ENCODE data around the gene SLC1A4. TPM values are rescaled to one million over a fixed set of nuclear protein-coding genes. Genes with fewer than 3 reads are reported as not detected.

The SLC1A4 gene
- polyA plus RNA-seq, 1 of the 3 experiments (the other 2 are of a cell fraction), result 4.4 TPM

DNA sequence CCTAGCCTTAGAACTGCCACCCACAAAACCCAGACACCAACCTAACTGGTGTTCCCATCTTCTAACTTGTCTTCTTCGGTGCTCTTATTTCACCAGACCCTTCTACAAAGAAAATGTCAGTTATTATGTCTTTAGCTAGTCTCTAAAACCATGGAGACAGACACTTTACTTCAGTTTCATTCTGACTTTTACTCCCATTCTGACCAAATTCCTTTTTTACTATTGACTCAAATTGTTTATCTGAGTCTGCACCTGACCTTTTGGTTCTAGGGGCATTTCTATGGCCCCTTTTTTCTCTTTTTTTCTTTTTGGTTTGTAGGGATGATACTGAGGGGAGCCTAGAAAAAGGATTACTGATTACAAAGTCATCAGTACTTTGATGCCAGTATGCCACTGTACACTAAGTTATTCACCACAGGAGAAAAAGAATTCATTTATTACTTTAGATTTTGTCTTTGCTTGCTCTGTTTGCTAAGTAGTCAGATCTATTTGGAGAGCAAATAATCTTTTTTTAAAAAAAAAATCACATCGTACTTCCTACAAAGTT lies 6.8 kb upstream of the SLC1A4 start:
- DNase-seq, result no peak
- H3K27me3 ChIP-seq (ENCODE audit: insufficient read depth), result no peaks in the 10 kb centered on the region
- H3K36me3 ChIP-seq (replicated peaks in 1 of 2; ENCODE audit: control insufficient read depth in 1 of 2, insufficient read depth in 2 of 2, low read length in 1 of 2), result no peaks in the 10 kb centered on the region
- WGBS (ENCODE audit: low lambda C conversion rate), result 67% methylated on average over 2 of the region's 2 CpGs
- H3K27ac ChIP-seq (ENCODE audit: low read depth in 2 of 2, low read length in 1 of 2), result no peak overlapping the region
- CTCF ChIA-PET, result no interaction called here
- H3K4me1 ChIP-seq (ENCODE audit: control insufficient read depth in 1 of 2, insufficient read depth in 2 of 2, low read depth in 1 of 2, low read length in 1 of 2), result peaks cover 2 to 9% of the 10 kb centered on the region in 2 experiments; a peak in 3 of 4 replicates
- H3K9me2 ChIP-seq, result no peaks in the 10 kb centered on the region
- peaks cover 12% of the 10 kb centered on the region for H3F3A ChIP-seq (replicated peaks; ENCODE audit: insufficient read depth)
- no peak overlapping the region; the same call in 1 of the 2 replicates for H2AFZ ChIP-seq (ENCODE audit: low read depth)
- H3K9me3 ChIP-seq, result no peaks in the 10 kb centered on the region
- TF ChIP-seq SIN3A (IDR thresholded peaks at IDR 0.05; ENCODE audit: borderline replicate concordance, low read depth, low read length) (no peak), GATA2 (CRISPR knock-in tag; IDR thresholded peaks at IDR 0.05) (no peak), EZH2phosphoT487 (IDR thresholded peaks at IDR 0.05; ENCODE audit: borderline replicate concordance, low read depth) (no peak), SMC3 (IDR thresholded peaks at IDR 0.05; ENCODE audit: low read depth, low read length) (no peak), RXRA (IDR thresholded peaks at IDR 0.05; ENCODE audit: borderline replicate concordance, low read depth) (no peak)
- TF ChIP-seq, protein P1, sequence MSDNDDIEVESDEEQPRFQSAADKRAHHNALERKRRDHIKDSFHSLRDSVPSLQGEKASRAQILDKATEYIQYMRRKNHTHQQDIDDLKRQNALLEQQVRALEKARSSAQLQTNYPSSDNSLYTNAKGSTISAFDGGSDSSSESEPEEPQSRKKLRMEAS (IDR thresholded peaks at IDR 0.05; ENCODE audit: low read depth), result no peak
- TF ChIP-seq, protein P2, sequence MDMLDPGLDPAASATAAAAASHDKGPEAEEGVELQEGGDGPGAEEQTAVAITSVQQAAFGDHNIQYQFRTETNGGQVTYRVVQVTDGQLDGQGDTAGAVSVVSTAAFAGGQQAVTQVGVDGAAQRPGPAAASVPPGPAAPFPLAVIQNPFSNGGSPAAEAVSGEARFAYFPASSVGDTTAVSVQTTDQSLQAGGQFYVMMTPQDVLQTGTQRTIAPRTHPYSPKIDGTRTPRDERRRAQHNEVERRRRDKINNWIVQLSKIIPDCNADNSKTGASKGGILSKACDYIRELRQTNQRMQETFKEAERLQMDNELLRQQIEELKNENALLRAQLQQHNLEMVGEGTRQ (IDR thresholded peaks at IDR 0.05; ENCODE audit: borderline replicate concordance, low read depth, low read length), result no peak
- POLR2A ChIA-PET, result no interaction called here
- H3K79me2 ChIP-seq (ENCODE audit: insufficient read depth), result no peaks in the 10 kb centered on the region
- H3K9ac ChIP-seq, result no peak overlapping the region
- no peaks in the 10 kb centered on the region for H4K20me1 ChIP-seq (ENCODE audit: insufficient read depth)
- H3K4me2 ChIP-seq, result no peak overlapping the region
- H3K4me3 ChIP-seq (ENCODE audit: low read depth in 2 of 2, low read length in 1 of 2), result no peak overlapping the region

DNA sequence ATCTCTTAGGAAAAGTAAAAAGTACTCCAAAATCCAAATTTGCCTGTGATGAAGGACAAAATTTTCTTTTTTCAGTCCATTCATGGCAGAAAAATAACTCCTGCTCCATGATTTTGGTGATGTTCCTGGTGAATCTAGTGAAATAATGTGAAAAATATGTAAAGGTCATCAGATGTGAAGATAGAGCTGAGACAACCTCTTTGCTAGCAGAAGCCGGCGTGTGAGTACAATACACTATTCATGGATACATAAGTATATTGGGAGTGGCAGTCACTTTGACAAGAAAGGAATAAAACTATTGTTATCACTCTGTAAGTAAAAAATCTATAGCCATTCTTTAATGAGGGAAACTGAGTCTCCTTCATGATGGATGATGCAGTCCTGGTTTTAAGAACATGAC lies 6.3 kb upstream of the SLC1A4 start:
- no peaks in the 10 kb centered on the region for H3K79me2 ChIP-seq (ENCODE audit: insufficient read depth)

More for the DNA sequence above, 6.3 kb upstream of the SLC1A4 start:
- H3K27ac ChIP-seq (ENCODE audit: low read depth in 2 of 2, low read length in 1 of 2), result no peak overlapping the region
- DNase-seq, result no peak
- H3K4me3 ChIP-seq (ENCODE audit: low read depth in 2 of 2, low read length in 1 of 2), result no peak overlapping the region
- no peak overlapping the region for H3K4me2 ChIP-seq
- no peaks in the 10 kb centered on the region for H3K27me3 ChIP-seq (ENCODE audit: insufficient read depth)
- TF ChIP-seq RFX5 (IDR thresholded peaks at IDR 0.05; ENCODE audit: low read length) (no peak), MXI1 (IDR thresholded peaks at IDR 0.05; ENCODE audit: low read depth, low read length) (no peak), CHD2 (IDR thresholded peaks at IDR 0.05; ENCODE audit: low read length, partially characterized antibody) (no peak), MEF2A (IDR thresholded peaks at IDR 0.05; ENCODE audit: borderline replicate concordance, low read depth) (no peak)
- TF ChIP-seq, protein P1 (IDR thresholded peaks at IDR 0.05; ENCODE audit: low read depth), result no peak
- H3K9me3 ChIP-seq, result no peaks in the 10 kb centered on the region
- ChIA-PET POLR2A (no interaction called here), CTCF (no interaction called here)
- peaks cover 12% of the 10 kb centered on the region for H3F3A ChIP-seq (replicated peaks; ENCODE audit: insufficient read depth)
- H3K4me1 ChIP-seq (ENCODE audit: control insufficient read depth in 1 of 2, insufficient read depth in 2 of 2, low read depth in 1 of 2, low read length in 1 of 2), result peaks cover 5 to 9% of the 10 kb centered on the region in 2 experiments; a peak in 3 of 4 replicates
- no peaks in the 10 kb centered on the region for H3K9me2 ChIP-seq
- no peak overlapping the region for H3K9ac ChIP-seq
- WGBS (ENCODE audit: low lambda C conversion rate), result 81% methylated on average over 2 of the region's 2 CpGs
- no peaks in the 10 kb centered on the region for H3K36me3 ChIP-seq (replicated peaks in 1 of 2; ENCODE audit: control insufficient read depth in 1 of 2, insufficient read depth in 2 of 2, low read length in 1 of 2)
- H4K20me1 ChIP-seq (ENCODE audit: insufficient read depth), result no peaks in the 10 kb centered on the region
- no peak overlapping the region for H2AFZ ChIP-seq (ENCODE audit: low read depth)

Measured in SK-N-SH (cell line).